Tibial artery (tissue), 4 donors: ENCODE measurements around the gene LGALS7.
"Not testable (repeated sequence)": the region's sequence is repeated elsewhere in the genome, so short reads cannot be mapped to it uniquely, and the experiment has no call there.

Source experiments
- DNase-seq, 2 donors: peaks; one replicate each; pipeline ENCODE4 v3.0.0-alpha.2; 2019
- H3K27ac ChIP-seq, 2 donors: fragments of 200-600 bp; sonication (generic) in 1 of 2; 1 replicate in 1 of 2; 2 replicates in 1 of 2; pipeline ENCODE4 v1.5.1; 2018 to 2019; ENCODE audit warnings: mild to moderate bottlenecking in 1 of 2
- H3K27me3 ChIP-seq, 2 donors: fragments of 200-600 bp; sonication (generic) in 1 of 2; one replicate each; pipeline versions ENCODE4 v1.5.1 to v1.6.0; 2016 to 2019
- H3K36me3 ChIP-seq, 3 donors: fragments of 200-600 bp; sonication (generic) in 2 of 3; one replicate each; pipeline ENCODE4 v1.5.1; 2016 to 2019; ENCODE audit warnings: mild to moderate bottlenecking in 2 of 3
- H3K4me1 ChIP-seq, 4 donors: fragments of 200-600 bp; sonication (generic) in 2 of 4; 1 replicate in 3 of 4; 2 replicates in 1 of 4; pipeline ENCODE4 v1.5.1; 2016 to 2019
- H3K4me3 ChIP-seq, 2 donors: fragments of 200-600 bp; sonication (generic) in 1 of 2; 1 replicate in 1 of 2; 2 replicates in 1 of 2; pipeline ENCODE4 v1.5.1; 2018 to 2019; ENCODE audit warnings: mild to moderate bottlenecking in 2 of 2
- H3K9me3 ChIP-seq, 3 donors: fragments of 200-600 bp; sonication (generic) in 1 of 3; one replicate each; pipeline ENCODE4 v1.5.1; 2016 to 2019
- CTCF ChIP-seq, 2 experiments: fragments of 200-600 bp in 1 of 2; fragments of 450-650 bp in 1 of 2; IDR thresholded peaks; one replicate each; pipeline ENCODE4 v1.5.1; 2017 to 2019; ENCODE audit warnings: antibody characterized with exemption in 2 of 2, mild to moderate bottlenecking in 1 of 2, moderate library complexity in 1 of 2
- intact Hi-C: fragments of 100-400 bp; cut with DNase I; formaldehyde crosslinking; loops from one replicate; pipeline ENCODE4 v1.15.0; 2023; ENCODE audit warnings: low total_unique reads

Gene LGALS7

GRCh38 chr19:38781058-38781457, 7.7 kb upstream of the LGALS7 start:
- no peak overlapping the region for H3K4me3 ChIP-seq
- no peak for DNase-seq
- H3K36me3 ChIP-seq: no peaks in the 10 kb centered on the region
- intact Hi-C loops: no loop called here
- H3K27me3 ChIP-seq: peaks cover 0 to 17% of the 10 kb centered on the region in 2 donors
- TF ChIP-seq CTCF (IDR thresholded peaks at IDR 0.05): no peak
- H3K27ac ChIP-seq: no peak overlapping the region
- no peaks in the 10 kb centered on the region for H3K4me1 ChIP-seq
- H3K9me3 ChIP-seq: no peaks in the 10 kb centered on the region

GRCh38 chr19:38780443-38780842, 7.1 kb upstream of the LGALS7 start:
- Histone ChIP-seq H3K9me3 (no peaks in the 10 kb centered on the region), H3K36me3 (no peaks in the 10 kb centered on the region), H3K4me1 (no peaks in the 10 kb centered on the region), H3K4me3 (no peak overlapping the region), H3K27ac (no peak overlapping the region), H3K27me3 (peaks cover 0 to 17% of the 10 kb centered on the region in 2 donors)
- TF ChIP-seq CTCF (IDR thresholded peaks at IDR 0.05): no peak
- DNase-seq: no peak
- intact Hi-C loops: no loop called here

GRCh38 chr19:38778733-38779132, 5.4 kb upstream of the LGALS7 start:
- H3K27me3 ChIP-seq: peaks cover 0 to 17% of the 10 kb centered on the region in 2 donors
- no peaks in the 10 kb centered on the region for H3K9me3 ChIP-seq
- H3K4me3 ChIP-seq: no peak overlapping the region
- no peaks in the 10 kb centered on the region for H3K36me3 ChIP-seq
- DNase-seq: no peak
- no peaks in the 10 kb centered on the region for H3K4me1 ChIP-seq
- intact Hi-C loops: no loop called here
- no peak overlapping the region for H3K27ac ChIP-seq
- no peak for TF ChIP-seq CTCF (IDR thresholded peaks at IDR 0.05)

- intact Hi-C loops: no loop called here
- H3K4me3 ChIP-seq: no peak overlapping the region
Measured at GRCh38 chr19:38774181-38774950, 1.0 kb upstream of the LGALS7 start.

GRCh38 chr19:38771569-38771968, 1.7 kb downstream of the LGALS7 start:
- intact Hi-C loops: not testable (repeated sequence)

More at GRCh38 chr19:38774181-38774950, 1.0 kb upstream of the LGALS7 start:
- TF ChIP-seq CTCF (IDR thresholded peaks at IDR 0.05): no peak
- no peaks in the 10 kb centered on the region for H3K9me3 ChIP-seq
- H3K27me3 ChIP-seq: peaks cover 0 to 6% of the 10 kb centered on the region in 2 donors
- no peak overlapping the region for H3K27ac ChIP-seq
- no peak for DNase-seq
- peaks cover 0 to 9% (median 3%) of the 10 kb centered on the region in 4 donors for H3K4me1 ChIP-seq
- H3K36me3 ChIP-seq: no peaks in the 10 kb centered on the region

GRCh38 chr19:38770949-38771275, 2.4 kb downstream of the LGALS7 start:
- H3K27ac ChIP-seq, H3K27me3 ChIP-seq, H3K4me1 ChIP-seq, H3K9me3 ChIP-seq, DNase-seq, H3K36me3 ChIP-seq, intact Hi-C loops: not testable (repeated sequence)
- peak overlapping the region in 1 of 2 donors; percentile 33 for H3K4me3 ChIP-seq

More at GRCh38 chr19:38771569-38771968, 1.7 kb downstream of the LGALS7 start:
- H3K27ac ChIP-seq, H3K36me3 ChIP-seq, H3K4me3 ChIP-seq, H3K9me3 ChIP-seq, DNase-seq, H3K27me3 ChIP-seq, H3K4me1 ChIP-seq: not testable (repeated sequence)

- intact Hi-C loops, DNase-seq, H3K36me3 ChIP-seq, H3K9me3 ChIP-seq, H3K4me1 ChIP-seq, H3K27me3 ChIP-seq: not testable (repeated sequence)
- H3K4me3 ChIP-seq: peak overlapping the region; percentile 34 to 44
- H3K27ac ChIP-seq: peak overlapping the region in 1 of 2 donors; percentile 37
Measured at GRCh38 chr19:38770228-38770948, 2.9 kb downstream of the LGALS7 start.
